SK-N-SH (cell line): ENCODE results near the gene CBY2. TPM values are rescaled to one million over a fixed set of nuclear protein-coding genes. Genes with fewer than 3 reads are reported as not detected.

Experiments
- CTCF ChIA-PET: fragments of 300-600, 350-600 bp; formaldehyde crosslinking; extraction: SDS; loops from one replicate; lab custom pipeline; 2021; lab: Yijun Ruan, JAX
- POLR2A ChIA-PET: fragments of 350-600 bp; sonication (Branson Sonifier 250); formaldehyde crosslinking; extraction: SDS; loops from one replicate; lab custom pipeline; 2020; ENCODE audit warnings: antibody characterized with exemption, inconsistent platforms; lab: Yijun Ruan, JAX
- DNase-seq: peaks from one replicate; pipeline ENCODE4 v3.0.0; 2012
- H2AFZ ChIP-seq: fragments of 200-600 bp; sonication (generic); 2 replicates; pipeline ENCODE4 v1.8.1; 2016; ENCODE audit warnings: antibody characterized with exemption, mild to moderate bottlenecking, low read depth
- H3F3A ChIP-seq: fragments of 200-600 bp; sonication (generic); replicated peaks from 2 replicates; pipeline ENCODE3; 2016; ENCODE audit warnings: antibody characterized with exemption, mild to moderate bottlenecking; ENCODE audit not compliant: insufficient read depth
- H3K27ac ChIP-seq, 2 experiments: fragments of 200-500 bp in 1 of 2; fragments of 200-600 bp in 1 of 2; sonication (Bioruptor generic) in 1 of 2; sonication (generic), shearing (Covaris generic) in 1 of 2; 2 replicates each; pipeline versions ENCODE4 v1.5.1 to v1.6.1; 2014 to 2016; ENCODE audit warnings: low read depth in 2 of 2, inconsistent platforms in 1 of 2, low read length in 1 of 2, mild to moderate bottlenecking in 1 of 2, mixed read lengths in 1 of 2
- H3K27me3 ChIP-seq: fragments of 200-600 bp; sonication (generic), shearing (Covaris generic); 2 replicates; pipeline ENCODE4 v1.6.1; 2016; ENCODE audit warnings: mixed run types; ENCODE audit not compliant: insufficient read depth
- H3K36me3 ChIP-seq, 2 experiments: fragments of 200-500 bp in 1 of 2; fragments of 200-600 bp in 1 of 2; sonication (Bioruptor generic) in 1 of 2; sonication (generic) in 1 of 2; replicated peaks in 1 of 2; 2 replicates each; pipeline versions ENCODE3 to v1.5.1; 2014 to 2016; ENCODE audit warnings: low read length in 1 of 2, mild to moderate bottlenecking in 1 of 2; ENCODE audit not compliant: insufficient read depth in 2 of 2, control insufficient read depth in 1 of 2
- H3K4me1 ChIP-seq, 2 experiments: fragments of 200-500 bp in 1 of 2; fragments of 200-600 bp in 1 of 2; sonication (Bioruptor generic) in 1 of 2; sonication (generic), shearing (Covaris generic) in 1 of 2; 2 replicates each; pipeline versions ENCODE4 v1.5.1 to v1.6.1; 2014 to 2016; ENCODE audit warnings: low read depth in 1 of 2, low read length in 1 of 2, mixed run types in 1 of 2; ENCODE audit not compliant: insufficient read depth in 2 of 2, control insufficient read depth in 1 of 2
- H3K4me2 ChIP-seq: fragments of 200-600 bp; sonication (generic), shearing (Covaris generic); 2 replicates; pipeline ENCODE4 v1.6.1; 2017; ENCODE audit warnings: mixed run types
- H3K4me3 ChIP-seq, 2 experiments: fragments of 200-500 bp in 1 of 2; fragments of 200-600 bp in 1 of 2; sonication (Bioruptor generic) in 1 of 2; sonication (generic), shearing (Covaris generic) in 1 of 2; 2 replicates each; pipeline versions ENCODE4 v1.5.1 to v1.8.1; 2014 to 2016; ENCODE audit warnings: low read depth in 2 of 2, inconsistent platforms in 1 of 2, low read length in 1 of 2, mild to moderate bottlenecking in 1 of 2, mixed read lengths in 1 of 2, moderate library complexity in 1 of 2
- H3K79me2 ChIP-seq: fragments of 200-600 bp; sonication (generic); 2 replicates; pipeline ENCODE4 v1.8.1; 2017; ENCODE audit warnings: mild to moderate bottlenecking; ENCODE audit not compliant: insufficient read depth
- H3K9ac ChIP-seq: fragments of 200-600 bp; sonication (generic); 2 replicates; pipeline ENCODE4 v1.6.1; 2017; ENCODE audit warnings: mixed run types
- H3K9me2 ChIP-seq: fragments of 200-600 bp; sonication (generic); 2 replicates; pipeline ENCODE4 v1.6.1; 2017; ENCODE audit warnings: mixed run types
- H3K9me3 ChIP-seq: fragments of 200-600 bp; sonication (generic); 2 replicates; pipeline ENCODE4 v1.6.1; 2017; ENCODE audit warnings: mixed run types, mild to moderate bottlenecking, moderate library complexity
- H4K20me1 ChIP-seq: fragments of 200-600 bp; sonication (generic); 2 replicates; pipeline ENCODE4 v1.6.1; 2017; ENCODE audit warnings: mild to moderate bottlenecking, mixed run types; ENCODE audit not compliant: insufficient read depth
- CHD2 ChIP-seq: fragments of 150-350 bp; IDR thresholded peaks from 2 replicates; pipeline ENCODE4 v1.6.1; 2018; ENCODE audit warnings: low read length; ENCODE audit not compliant: partially characterized antibody
- EZH2phosphoT487 ChIP-seq: fragments of 200-600 bp; sonication (generic); IDR thresholded peaks from 2 replicates; pipeline ENCODE4 v1.6.1; 2017; ENCODE audit warnings: low read depth, mixed run types, mild to moderate bottlenecking, antibody characterized with exemption, moderate library complexity, borderline replicate concordance
- FOSL2 ChIP-seq: IDR thresholded peaks from 2 replicates; pipeline ENCODE4 v1.4.0; 2012; ENCODE audit warnings: low read depth, mild to moderate bottlenecking, moderate library complexity, borderline replicate concordance
- FOXM1 ChIP-seq: IDR thresholded peaks from 2 replicates; pipeline ENCODE4 v1.4.0; 2012; ENCODE audit warnings: low read depth, mild to moderate bottlenecking
- JUND ChIP-seq: IDR thresholded peaks from 2 replicates; pipeline ENCODE4 v1.4.0; 2012
- MXI1 ChIP-seq: IDR thresholded peaks from 2 replicates; pipeline ENCODE4 v1.6.1; 2012; ENCODE audit warnings: mild to moderate bottlenecking, low read depth, low read length, improper control_type of control experiment
- RXRA ChIP-seq: IDR thresholded peaks from 2 replicates; pipeline ENCODE4 v1.4.0; 2012; ENCODE audit warnings: low read depth, mild to moderate bottlenecking, borderline replicate concordance
- SIN3A ChIP-seq: IDR thresholded peaks from 2 replicates; pipeline ENCODE4 v1.6.1; 2012; ENCODE audit warnings: low read depth, mild to moderate bottlenecking, low read length, moderate library complexity, borderline replicate concordance
- TEAD4 ChIP-seq: IDR thresholded peaks from 2 replicates; pipeline ENCODE4 v1.4.0; 2012; ENCODE audit warnings: mild to moderate bottlenecking, borderline replicate concordance; ENCODE audit not compliant: insufficient read depth
- WGBS: methylation state at CpG from one replicate; pipeline ENCODE4 v1.1.6; 2017; ENCODE audit warnings: low lambda C conversion rate; 5-methylcytosine and 5-hydroxymethylcytosine counted together
- polyA plus RNA-seq, 3 experiments: library from polyadenylated mRNA; depleted of rRNA; stranded (reverse); fragments of >200 nt; gene quantifications; 2 replicates each; pipeline ENCODE4 v1.2.3, GENCODE V29; 2012
- TF ChIP-seq, protein P1 (sequence below): fragments of 200-600 bp; sonication (generic); IDR thresholded peaks from 2 replicates; pipeline ENCODE4 v1.6.1; 2017; ENCODE audit warnings: antibody characterized with exemption, mild to moderate bottlenecking, moderate library complexity

The CBY2 gene
- polyA plus RNA-seq, 1 of the 3 experiments (the other 2 are of a cell fraction): not detected

DNA sequence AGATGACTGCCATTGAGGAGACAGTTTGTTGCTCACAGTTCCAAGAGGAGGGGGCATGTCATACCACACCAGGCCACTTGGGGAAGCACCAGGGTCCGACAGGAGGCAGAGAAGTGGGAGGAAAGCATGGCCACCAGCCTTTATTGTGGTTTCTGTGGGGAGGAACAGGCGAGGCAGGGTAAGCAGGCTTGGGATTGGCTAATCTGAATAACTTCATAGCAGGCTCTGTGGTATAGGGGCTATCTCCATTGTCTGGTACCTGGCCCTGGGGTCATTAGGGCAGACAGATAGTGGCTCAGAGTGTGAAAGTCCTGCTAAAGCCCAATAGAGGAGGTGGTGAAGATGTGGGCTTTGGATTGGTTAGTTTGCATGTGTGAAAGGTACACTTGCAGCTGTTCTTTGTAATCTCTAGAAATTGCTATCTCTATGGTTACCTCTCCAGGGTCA is 35.5 kb downstream of the CBY2 start:
- Histone ChIP-seq H3K9me2 (no peaks in the 10 kb centered on the region), H3K36me3 (no peaks in the 10 kb centered on the region), H3K9me3 (no peaks in the 10 kb centered on the region), H3K4me1 (peaks cover 0 to 5% of the 10 kb centered on the region in 2 experiments; a peak in 1 of 4 replicates), H3K4me3 (no peak overlapping the region), H3K4me2 (no peak overlapping the region), H3K27ac (no peak overlapping the region), H3F3A (no peaks in the 10 kb centered on the region), H3K9ac (no peak overlapping the region), H4K20me1 (no peaks in the 10 kb centered on the region), H3K79me2 (no peaks in the 10 kb centered on the region), H3K27me3 (no peaks in the 10 kb centered on the region), H2AFZ (no peak overlapping the region)
- DNase-seq: no peak
- TF ChIP-seq, protein P1, sequence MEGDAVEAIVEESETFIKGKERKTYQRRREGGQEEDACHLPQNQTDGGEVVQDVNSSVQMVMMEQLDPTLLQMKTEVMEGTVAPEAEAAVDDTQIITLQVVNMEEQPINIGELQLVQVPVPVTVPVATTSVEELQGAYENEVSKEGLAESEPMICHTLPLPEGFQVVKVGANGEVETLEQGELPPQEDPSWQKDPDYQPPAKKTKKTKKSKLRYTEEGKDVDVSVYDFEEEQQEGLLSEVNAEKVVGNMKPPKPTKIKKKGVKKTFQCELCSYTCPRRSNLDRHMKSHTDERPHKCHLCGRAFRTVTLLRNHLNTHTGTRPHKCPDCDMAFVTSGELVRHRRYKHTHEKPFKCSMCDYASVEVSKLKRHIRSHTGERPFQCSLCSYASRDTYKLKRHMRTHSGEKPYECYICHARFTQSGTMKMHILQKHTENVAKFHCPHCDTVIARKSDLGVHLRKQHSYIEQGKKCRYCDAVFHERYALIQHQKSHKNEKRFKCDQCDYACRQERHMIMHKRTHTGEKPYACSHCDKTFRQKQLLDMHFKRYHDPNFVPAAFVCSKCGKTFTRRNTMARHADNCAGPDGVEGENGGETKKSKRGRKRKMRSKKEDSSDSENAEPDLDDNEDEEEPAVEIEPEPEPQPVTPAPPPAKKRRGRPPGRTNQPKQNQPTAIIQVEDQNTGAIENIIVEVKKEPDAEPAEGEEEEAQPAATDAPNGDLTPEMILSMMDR: peak; percentile 38
- TF ChIP-seq SIN3A (no peak), CHD2 (no peak)
- 0% methylated on average over 2 of the region's 2 CpGs for WGBS
- CTCF ChIA-PET: interaction anchor here (1.2 kb wide), 2 partner anchors 11 to 26 kb away, joined by 3 to 4 read pairs; no protein-coding TSS in a partner anchor
- POLR2A ChIA-PET: no interaction called here

DNA sequence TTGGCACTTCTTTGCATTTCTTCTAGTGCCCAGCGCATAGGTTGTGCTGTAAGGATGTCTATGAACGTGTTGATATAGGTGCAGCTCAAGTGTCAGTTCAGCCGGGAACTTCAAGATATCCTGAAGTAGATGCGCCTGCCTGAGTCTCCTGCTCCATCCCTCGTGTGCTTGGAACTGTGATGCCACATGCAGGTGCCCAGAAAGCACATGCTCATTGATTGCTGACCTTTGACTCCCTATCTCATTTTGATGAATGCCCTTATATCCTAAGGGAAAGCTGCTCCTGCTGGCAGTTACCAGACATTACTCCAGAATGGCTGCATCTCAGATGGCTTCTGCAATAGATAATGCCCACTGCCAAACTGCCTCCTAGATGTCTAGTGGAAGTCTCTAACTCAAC is 40.9 kb downstream of the CBY2 start:
- ChIA-PET POLR2A (no interaction called here), CTCF (no interaction called here)
- Histone ChIP-seq H2AFZ (no peak overlapping the region), H3F3A (no peaks in the 10 kb centered on the region), H3K36me3 (no peaks in the 10 kb centered on the region), H3K27ac (no peak overlapping the region), H3K4me2 (no peak overlapping the region), H3K9ac (no peak overlapping the region), H3K79me2 (no peaks in the 10 kb centered on the region), H3K4me3 (no peak overlapping the region), H3K9me2 (no peaks in the 10 kb centered on the region), H3K27me3 (no peaks in the 10 kb centered on the region; the same call in 1 of the 2 replicates), H4K20me1 (no peaks in the 10 kb centered on the region), H3K9me3 (no peaks in the 10 kb centered on the region), H3K4me1 (no peaks in the 10 kb centered on the region)
- TF ChIP-seq FOSL2 (no peak), RXRA (no peak), TEAD4 (no peak), CHD2 (no peak)
- 53% methylated on average over 5 of the region's 5 CpGs for WGBS
- DNase-seq: no peak

DNA sequence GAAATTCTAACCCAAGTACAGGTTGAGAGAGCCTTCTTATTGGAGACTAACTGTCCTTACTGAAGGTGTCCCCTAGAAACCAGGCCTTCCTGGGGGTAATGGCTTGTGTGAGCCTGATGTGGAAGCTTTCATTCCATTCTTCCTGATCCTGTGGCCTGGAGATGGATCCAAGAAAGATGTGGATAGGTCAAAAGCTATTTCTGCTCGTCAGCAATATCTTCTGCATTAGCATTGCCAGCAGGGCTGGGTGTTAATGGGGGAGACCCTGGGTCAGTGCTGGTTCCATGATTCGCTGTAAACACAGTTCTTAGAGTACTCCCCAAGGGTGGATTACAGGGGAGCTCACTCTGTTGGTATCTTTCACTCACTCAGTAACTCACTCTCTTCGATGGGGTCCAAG is 42.9 kb downstream of the CBY2 start:
- no peaks in the 10 kb centered on the region; a peak in 2 of 4 replicates for H3K4me1 ChIP-seq
- H3K27me3 ChIP-seq: no peaks in the 10 kb centered on the region; the same call in 1 of the 2 replicates
- WGBS: 11% methylated on average over 3 of the region's 3 CpGs
- H3K4me3 ChIP-seq: no peak overlapping the region
- no peaks in the 10 kb centered on the region for H3K9me2 ChIP-seq
- H2AFZ ChIP-seq: no peak overlapping the region
- H3K9ac ChIP-seq: no peak overlapping the region
- no peaks in the 10 kb centered on the region for H3F3A ChIP-seq
- ChIA-PET CTCF (interaction anchor here (0.7 kb wide), 1 partner anchor 11 kb away, joined by 3 read pairs; no protein-coding TSS in a partner anchor), POLR2A (no interaction called here)
- H3K79me2 ChIP-seq: no peaks in the 10 kb centered on the region
- no peak overlapping the region for H3K4me2 ChIP-seq
- TF ChIP-seq TEAD4 (no peak), SIN3A (no peak), JUND (no peak), FOSL2 (no peak), FOXM1 (no peak), EZH2phosphoT487 (no peak), MXI1 (no peak), CHD2 (no peak)
- no peaks in the 10 kb centered on the region for H3K36me3 ChIP-seq
- no peak for DNase-seq
- no peaks in the 10 kb centered on the region for H4K20me1 ChIP-seq
- H3K27ac ChIP-seq: no peak overlapping the region
- no peaks in the 10 kb centered on the region for H3K9me3 ChIP-seq
